Measurements from ENCODE around the gene QPCTL. TPM values are rescaled to one million over a fixed set of nuclear protein-coding genes. Genes with fewer than 3 reads are reported as not detected.
"Not testable (repeated sequence)": the region's sequence is repeated elsewhere in the genome, so short reads cannot be mapped to it uniquely, and the experiment has no call there.

Gene QPCTL
- total and polyA plus RNA-seq, 2 of the 13 experiments (the other 11 are each of a cell fraction or from before 2014, with no cell fraction given): 16.0 to 19.1 TPM

DNA sequence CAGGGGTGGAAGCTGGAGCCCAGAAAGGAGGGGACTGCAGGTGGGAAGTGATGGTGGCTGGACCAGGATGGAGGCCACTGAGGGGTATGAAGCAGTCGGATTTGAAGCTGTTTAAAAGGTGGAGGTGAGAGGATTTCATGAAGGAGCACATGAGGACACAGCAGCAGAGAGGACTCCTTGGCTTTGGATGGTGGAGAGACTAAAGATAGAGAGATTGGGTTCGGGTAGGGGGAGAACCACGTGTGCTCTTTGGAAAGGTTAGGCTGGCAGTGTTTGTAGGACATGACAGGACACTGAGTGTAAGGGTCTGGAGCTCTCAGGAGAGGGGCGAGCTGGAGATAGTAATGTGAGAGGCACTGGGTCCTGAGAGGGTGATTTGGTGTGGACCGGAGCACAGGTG is 9.6 kb upstream of the QPCTL start (continued):
- TF ChIP-seq CHD2 (IDR thresholded peaks at IDR 0.05; ENCODE audit: low read depth, low read length): no peak
- TF ChIP-seq, protein P1, sequence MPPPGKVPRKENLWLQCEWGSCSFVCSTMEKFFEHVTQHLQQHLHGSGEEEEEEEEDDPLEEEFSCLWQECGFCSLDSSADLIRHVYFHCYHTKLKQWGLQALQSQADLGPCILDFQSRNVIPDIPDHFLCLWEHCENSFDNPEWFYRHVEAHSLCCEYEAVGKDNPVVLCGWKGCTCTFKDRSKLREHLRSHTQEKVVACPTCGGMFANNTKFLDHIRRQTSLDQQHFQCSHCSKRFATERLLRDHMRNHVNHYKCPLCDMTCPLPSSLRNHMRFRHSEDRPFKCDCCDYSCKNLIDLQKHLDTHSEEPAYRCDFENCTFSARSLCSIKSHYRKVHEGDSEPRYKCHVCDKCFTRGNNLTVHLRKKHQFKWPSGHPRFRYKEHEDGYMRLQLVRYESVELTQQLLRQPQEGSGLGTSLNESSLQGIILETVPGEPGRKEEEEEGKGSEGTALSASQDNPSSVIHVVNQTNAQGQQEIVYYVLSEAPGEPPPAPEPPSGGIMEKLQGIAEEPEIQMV (CRISPR knock-in tag; IDR thresholded peaks at IDR 0.05; ENCODE audit: low read depth): no peak
- TF ChIP-seq, protein P2, sequence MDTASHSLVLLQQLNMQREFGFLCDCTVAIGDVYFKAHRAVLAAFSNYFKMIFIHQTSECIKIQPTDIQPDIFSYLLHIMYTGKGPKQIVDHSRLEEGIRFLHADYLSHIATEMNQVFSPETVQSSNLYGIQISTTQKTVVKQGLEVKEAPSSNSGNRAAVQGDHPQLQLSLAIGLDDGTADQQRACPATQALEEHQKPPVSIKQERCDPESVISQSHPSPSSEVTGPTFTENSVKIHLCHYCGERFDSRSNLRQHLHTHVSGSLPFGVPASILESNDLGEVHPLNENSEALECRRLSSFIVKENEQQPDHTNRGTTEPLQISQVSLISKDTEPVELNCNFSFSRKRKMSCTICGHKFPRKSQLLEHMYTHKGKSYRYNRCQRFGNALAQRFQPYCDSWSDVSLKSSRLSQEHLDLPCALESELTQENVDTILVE (CRISPR knock-in tag; IDR thresholded peaks at IDR 0.05): no peak
- no peak for TF ChIP-seq ZNF263 (CRISPR knock-in tag; IDR thresholded peaks at IDR 0.05)
- TF ChIP-seq ZNF20 (CRISPR knock-in tag; IDR thresholded peaks at IDR 0.05): no peak
- no peak for TF ChIP-seq ZBTB1 (CRISPR knock-in tag; IDR thresholded peaks at IDR 0.05; ENCODE audit: borderline replicate concordance)
- TF ChIP-seq, protein P3, sequence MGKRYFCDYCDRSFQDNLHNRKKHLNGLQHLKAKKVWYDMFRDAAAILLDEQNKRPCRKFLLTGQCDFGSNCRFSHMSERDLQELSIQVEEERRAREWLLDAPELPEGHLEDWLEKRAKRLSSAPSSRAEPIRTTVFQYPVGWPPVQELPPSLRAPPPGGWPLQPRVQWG (CRISPR knock-in tag; IDR thresholded peaks at IDR 0.05; ENCODE audit: borderline replicate concordance, low read depth): no peak

DNA sequence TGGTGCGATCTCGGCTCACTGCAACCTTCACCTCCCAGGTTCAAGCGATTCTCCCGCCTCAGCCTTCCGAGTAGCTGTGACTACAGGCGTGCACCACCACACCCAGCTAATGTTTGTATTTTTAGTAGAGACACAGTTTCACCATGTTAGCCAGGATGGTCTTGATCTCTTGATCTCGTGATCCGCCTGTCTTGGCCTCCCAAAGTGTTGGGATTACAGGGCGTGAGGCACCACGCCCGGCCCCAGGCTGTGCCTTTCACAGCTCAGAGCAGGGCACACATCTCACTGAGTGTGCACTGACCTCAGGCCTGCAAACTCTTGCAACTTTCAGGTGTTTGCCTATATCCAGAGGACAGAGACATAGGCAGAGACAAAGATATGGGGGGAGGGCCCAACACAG is 7.4 kb upstream of the QPCTL start:
- H3K27me3 ChIP-seq (ENCODE audit: control insufficient read depth in 1 of 2, insufficient read depth in 2 of 2, low read length in 2 of 2); in situ Hi-C loops (cut with HindIII; ENCODE audit: extremely low pct_ligation_motif_present, low pct_unique_long_range_greater_than_20kb); H4K20me1 ChIP-seq (ENCODE audit: insufficient read depth, low read length); H3K9ac ChIP-seq (ENCODE audit: insufficient read depth, low read depth, low read length); H3K4me3 ChIP-seq (replicated peaks in 1 of 3; ENCODE audit: insufficient read depth in 1 of 3, low read depth in 2 of 3, low read length in 3 of 3); DNase-seq (ENCODE audit: low spot score); FAIRE-seq; H3K9me3 ChIP-seq (ENCODE audit: low read length); H2AFZ ChIP-seq (ENCODE audit: low read length); H3K79me2 ChIP-seq (ENCODE audit: insufficient read depth, low read length); CTCF ChIA-PET (ENCODE audit: low intra/inter-chr PET ratio, low total read pairs); ATAC-seq; H3K27ac ChIP-seq (ENCODE audit: extremely low read length, insufficient read depth, low read length); H3K4me2 ChIP-seq (ENCODE audit: low read depth, low read length); BruUV-seq (replicated peaks); intact Hi-C loops (cut with micrococcal nuclease; ENCODE audit: unreplicated experiment): not testable (repeated sequence)
- POLR2A ChIA-PET: interaction anchor here (0.6 kb wide), 2 partner anchors 14 to 41 kb away, joined by 3 read pairs; no protein-coding TSS in a partner anchor
- Histone ChIP-seq H3K4me1 (ENCODE audit: insufficient read depth, low read length) (peaks cover 10% of the 10 kb centered on the region; the same call in 1 of the 2 replicates), H3K36me3 (replicated peaks in 1 of 2; ENCODE audit: control insufficient read depth in 1 of 2, insufficient read depth in 2 of 2, low read length in 2 of 2) (peaks cover 8 to 32% of the 10 kb centered on the region in 2 experiments)
- WGBS (ENCODE audit: low lambda C conversion rate): 81% methylated on average over 11 of the region's 11 CpGs
